GM03348 (cell line): ENCODE results near the gene UQCR10.

Experiments used
- DNase-seq: peaks from one replicate; pipeline ENCODE4 v3.0.0; 2012; ENCODE audit warnings: low spot score

UQCR10 gene

DNA sequence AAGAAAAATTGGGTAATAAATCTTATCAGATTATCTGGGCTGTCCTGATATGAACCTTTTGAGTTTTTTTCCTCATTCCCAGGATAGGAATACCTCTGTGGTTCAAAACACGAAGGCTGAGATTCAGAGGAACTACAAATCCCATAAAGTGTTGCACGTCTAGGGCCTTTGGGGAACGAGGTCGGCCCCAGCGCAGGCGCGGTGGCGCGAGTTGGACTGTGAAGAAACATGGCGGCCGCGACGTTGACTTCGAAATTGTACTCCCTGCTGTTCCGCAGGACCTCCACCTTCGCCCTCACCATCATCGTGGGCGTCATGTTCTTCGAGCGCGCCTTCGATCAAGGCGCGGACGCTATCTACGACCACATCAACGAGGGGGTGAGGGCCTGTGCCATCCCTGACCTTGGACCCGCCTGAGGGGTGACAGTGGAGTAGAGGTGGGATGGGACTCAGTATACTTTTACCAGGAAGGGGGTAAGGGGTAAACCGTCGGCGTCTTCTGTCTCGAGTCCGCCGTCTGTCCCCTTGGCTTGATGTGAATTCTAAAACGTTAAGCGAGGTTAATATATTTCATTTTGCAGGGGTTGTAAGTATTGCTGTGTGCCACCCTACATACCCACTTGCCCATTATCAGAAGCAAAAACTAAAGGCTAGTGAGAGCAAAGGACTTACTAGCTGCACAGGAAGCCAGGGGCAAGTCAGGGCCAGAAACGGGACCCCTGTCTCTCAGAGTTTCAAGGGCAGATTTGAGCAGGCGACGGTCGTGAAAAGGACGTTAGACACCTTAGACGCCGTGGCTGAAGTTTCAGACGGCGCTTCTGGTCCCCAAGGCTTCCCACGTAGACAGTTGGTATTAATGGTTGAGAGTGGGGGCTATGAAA is at the start of gene UQCR10:
Gene UQCR10, plus strand, starts transcription at position 199 of the 881 bp plus-strand sequence. Its CDS starts 30 bp downstream, at position 229.
- DNase-seq = peak; percentile 96

- no peak for DNase-seq
Measured at GRCh38 chr22:29717789-29718188, 49.4 kb upstream of the UQCR10 start.

DNA sequence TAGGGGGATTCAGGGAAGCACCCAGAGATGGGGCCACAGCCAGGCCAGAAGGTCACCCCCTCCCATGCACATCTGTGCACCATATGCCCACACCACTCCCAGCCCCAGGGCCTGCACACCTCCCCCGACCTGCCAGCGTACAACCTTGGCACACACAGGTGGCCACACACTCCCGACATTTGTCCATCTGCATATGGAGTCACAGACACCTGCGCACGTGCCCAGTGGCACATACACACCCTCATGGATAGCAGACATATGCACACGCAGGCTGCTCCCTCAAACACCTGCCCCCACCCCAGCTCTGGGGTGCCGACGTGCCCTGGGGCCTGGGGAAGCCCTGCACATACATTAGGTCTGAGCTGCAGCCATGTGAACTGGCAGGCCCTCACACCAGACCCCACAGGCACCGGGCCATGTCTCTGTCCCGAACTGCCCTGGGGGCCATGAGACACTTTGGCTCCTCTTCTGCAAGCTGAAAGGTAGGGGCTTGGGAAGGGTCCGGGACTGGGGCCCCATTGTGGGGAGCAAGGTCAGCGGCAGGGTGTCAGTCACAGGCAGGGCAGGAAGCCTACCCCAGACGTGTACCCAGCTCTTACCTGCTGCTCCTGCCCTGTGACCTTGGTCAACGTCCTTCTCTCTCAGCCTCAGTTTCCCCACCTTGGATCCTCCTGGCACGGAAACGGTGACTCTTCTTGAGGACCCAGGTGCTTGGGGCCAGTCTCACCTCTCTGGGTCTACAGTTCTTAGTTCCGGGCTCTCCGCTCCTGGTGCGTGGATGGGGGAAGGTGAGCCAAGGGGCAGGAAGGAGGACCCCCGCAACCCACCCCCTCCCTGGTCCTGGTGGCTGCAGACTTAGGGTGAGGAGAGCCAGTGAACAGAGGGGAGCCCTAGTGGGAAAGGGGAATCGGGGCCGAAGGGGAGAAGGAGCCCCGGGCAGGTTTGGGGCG is 47.9 kb upstream of the UQCR10 start:
- DNase-seq = no peak

- DNase-seq = peak; percentile 52
Measured at GRCh38 chr22:29719899-29720645, 47.1 kb upstream of the UQCR10 start, which contains the start of gene CABP7. Gene CABP7, plus strand, starts transcription at chr22:29720003. Its CDS starts 422 bp downstream, at chr22:29720425.

DNA sequence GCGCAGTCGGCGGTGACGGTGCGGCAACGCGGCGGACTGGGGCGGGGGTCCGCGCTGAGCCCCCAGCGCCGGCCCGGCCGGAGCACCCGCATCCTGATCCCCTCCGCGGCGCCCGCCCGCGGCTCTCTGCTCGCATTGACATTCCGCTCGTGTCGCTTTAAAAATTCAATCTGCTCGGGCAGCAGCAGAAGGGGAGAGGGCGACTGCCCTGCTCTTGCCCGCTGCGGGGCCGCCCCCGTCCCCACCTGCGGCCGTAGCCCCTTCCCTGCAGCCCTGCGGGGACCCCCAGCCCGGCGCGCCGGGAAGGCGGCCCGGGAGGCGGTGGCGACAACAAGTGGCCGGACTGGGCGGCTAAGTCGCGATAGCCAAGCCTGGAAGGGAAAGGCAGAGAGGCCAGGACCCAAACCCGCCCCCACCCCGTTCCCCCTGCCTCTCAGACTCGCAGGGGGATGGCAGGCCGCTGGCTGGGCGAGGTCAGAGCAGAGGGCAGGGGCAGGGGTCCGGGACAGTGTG is 46.3 kb upstream of the UQCR10 start:
- DNase-seq = no peak

DNA sequence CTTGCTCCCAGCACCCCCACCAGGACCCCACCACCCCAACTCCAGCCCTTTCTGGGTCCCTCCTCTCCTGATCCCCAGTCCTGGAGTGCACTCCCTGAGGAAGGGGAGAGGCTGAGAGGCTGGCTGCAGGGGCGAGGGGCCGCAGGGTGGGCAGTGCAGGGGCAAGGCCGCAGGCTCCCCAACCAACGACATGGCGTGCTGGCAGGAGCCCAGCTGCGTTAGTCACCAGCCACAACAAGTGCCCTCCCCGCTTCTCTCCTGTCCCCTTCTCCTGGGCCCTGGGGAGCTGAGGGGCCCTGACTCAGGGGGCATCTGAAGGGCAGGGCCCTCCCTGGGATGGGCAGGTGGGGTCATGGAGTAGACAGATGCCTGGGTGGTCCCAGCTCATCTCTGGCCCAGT is 45.0 kb upstream of the UQCR10 start:
- DNase-seq = no peak

GRCh38 chr22:29722587-29722986 is 44.6 kb upstream of the UQCR10 start:
- DNase-seq = no peak

GRCh38 chr22:29723766-29724165 is 43.4 kb upstream of the UQCR10 start:
- DNase-seq = no peak

GRCh38 chr22:29724843-29725242 is 42.3 kb upstream of the UQCR10 start:
- DNase-seq = no peak

DNA sequence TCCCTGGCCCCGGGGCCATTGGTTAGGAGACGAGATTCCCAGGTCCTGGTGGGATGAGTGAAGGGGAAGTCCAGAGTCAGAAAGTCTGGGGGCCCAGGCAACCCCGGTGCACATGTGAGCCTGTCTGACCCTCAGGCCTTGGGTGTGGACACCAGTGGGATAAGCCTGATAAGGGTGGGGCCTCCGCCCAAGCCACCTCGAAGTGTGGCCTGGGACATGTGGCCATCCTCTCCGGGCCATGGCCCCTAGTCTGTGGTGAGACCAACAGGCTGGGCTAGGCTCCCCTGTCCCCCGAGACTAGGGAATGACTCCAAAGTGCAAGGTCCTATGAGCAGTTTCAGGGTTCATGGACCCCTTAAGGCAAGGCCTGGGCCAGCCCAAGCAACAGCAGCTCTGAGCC is 41.1 kb upstream of the UQCR10 start:
- DNase-seq = no peak

- no peak for DNase-seq
Measured at GRCh38 chr22:29726512-29727130, 40.5 kb upstream of the UQCR10 start.

DNA sequence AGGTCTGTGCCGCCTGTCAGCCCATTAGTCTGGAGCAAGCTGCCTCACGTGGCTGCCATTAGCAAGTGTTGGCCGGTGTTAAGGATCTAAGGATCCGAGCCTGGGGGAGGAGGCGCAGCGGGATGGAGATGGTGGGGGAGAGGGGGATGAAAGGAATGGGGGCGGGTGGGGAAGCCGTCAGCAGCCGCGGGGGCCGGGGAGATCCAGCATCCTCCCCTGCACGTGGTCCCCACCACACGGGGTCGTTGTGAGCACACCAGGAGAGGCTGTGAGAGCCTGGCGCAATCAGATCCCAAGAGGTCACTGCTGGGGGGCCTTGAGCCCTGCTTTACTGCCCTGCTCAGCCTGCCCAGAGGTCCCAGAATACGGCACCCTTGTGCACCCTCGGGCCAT is 40.0 kb upstream of the UQCR10 start:
- peak; percentile 76 for DNase-seq

DNA sequence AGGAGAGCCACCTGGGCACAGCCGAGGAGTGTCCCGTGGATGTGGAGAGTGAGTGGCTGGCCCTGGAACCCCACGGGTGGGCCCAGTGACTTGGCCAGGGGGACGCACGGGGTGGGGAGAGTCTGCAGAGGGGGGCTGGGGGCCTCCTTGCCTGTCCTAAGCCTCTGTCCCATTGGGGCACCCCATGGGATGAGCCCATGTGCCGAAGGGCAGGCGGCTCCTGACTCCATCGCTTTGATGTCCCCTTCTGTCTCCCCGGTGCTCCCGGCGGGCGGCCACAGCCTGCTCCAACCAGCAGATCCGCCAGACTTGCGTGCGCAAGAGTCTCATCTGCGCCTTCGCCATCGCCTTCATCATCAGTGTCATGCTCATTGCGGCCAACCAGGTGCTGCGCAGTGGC is 38.0 kb upstream of the UQCR10 start:
- no peak for DNase-seq

DNA sequence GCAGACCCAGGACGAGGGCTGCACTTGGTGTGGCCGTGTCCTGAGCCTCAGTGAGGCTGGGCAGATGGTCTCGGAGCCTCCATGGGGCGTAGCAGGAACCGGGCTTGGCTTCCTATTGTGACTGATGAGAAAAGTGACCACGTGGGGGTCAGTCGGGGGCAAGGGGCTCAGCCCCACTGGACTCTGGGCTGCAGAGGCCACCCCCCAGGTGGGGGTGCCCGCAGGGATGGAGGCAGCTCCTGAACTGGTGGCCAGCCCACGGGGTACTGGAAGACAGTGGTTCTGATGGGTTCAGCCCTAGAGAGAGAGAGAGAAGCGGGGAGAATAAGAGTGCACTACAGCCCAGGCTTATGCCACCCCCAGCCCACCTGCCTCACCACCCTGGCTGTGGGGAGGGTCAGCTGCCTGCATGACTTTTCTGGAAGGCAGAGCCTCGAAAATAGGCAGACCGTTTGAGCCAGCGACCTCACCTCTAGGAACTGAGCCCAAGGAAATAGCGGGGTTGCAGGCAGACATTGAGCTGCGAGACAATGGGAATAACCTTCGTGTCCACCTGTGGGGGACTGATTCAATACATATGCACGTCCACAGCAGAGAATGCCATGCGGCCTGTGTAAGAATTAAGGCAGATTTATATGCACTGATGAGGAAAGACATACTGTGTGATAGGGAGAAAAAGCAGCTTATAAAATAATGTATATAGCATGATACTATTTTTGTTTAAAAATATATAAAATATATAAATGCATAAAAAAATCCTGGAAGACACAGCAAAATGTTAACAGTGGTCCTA is 35.9 kb upstream of the UQCR10 start:
- DNase-seq = no peak

- no peak for DNase-seq
Measured at GRCh38 chr22:29732883-29733282, 34.3 kb upstream of the UQCR10 start.

- no peak for DNase-seq
Measured at GRCh38 chr22:29733362-29734201, 33.6 kb upstream of the UQCR10 start.

DNA sequence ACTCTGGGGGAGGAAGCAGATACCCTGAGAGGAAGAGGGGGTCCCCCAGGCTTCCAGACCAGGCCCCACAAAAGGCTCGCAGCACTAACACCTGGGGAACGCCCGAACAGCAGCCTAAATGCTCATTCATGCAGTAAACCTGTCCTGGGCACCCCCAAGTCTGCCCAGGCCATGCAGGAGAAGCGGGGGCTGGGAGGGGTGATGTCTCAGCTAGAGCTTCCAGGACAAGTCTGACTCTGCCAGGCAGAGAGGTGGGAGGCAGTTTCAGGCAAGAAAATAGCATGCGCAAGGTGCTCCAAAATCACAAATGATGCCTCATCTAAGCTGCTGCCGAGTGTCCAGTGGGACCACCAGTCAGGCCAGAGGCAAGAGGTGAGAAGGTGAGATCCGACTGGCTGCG is 32.8 kb upstream of the UQCR10 start:
- DNase-seq = no peak

DNA sequence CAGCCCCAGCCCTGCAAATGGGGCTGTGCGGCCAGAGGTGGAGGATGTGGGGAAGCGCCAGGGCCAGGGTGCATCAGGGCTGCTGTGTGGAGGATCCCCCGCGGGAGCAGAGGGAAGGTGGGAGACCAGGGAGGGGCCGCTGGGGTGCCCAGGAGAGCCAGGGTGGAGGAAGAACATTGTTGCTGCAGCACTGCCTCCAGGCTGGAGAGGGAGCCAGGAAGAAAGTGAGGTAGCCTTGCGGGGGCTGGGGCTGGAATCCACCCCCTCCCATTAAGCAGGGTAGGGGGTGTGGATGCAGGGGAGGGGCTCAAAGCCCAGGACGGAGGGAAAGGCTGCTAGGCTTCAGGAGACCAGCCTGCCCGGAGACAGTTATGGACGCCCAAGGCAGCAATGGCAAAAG is 32.3 kb upstream of the UQCR10 start:
- DNase-seq = no peak

DNA sequence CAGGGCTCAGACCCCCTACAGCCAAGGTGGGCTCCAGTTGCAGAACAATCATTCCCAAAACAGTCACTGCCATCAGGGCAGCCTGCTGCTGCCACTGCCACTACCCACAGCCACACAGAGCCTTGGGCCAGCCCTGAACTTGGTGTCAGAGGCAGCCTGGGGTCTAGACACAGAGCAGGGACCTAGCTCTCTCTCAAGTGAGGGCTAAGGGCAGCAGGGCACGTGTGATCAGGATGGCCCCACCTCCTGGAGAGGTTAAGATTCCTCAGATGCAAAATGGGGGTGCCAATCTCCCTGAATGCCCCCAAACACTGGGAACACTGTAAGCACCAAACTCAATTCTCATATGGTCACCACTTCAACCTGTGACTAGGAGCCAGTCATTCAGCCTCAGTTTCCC is 31.8 kb upstream of the UQCR10 start:
- DNase-seq = no peak
